ENCODE results near the gene ARMC9.

Gene ARMC9

DNA sequence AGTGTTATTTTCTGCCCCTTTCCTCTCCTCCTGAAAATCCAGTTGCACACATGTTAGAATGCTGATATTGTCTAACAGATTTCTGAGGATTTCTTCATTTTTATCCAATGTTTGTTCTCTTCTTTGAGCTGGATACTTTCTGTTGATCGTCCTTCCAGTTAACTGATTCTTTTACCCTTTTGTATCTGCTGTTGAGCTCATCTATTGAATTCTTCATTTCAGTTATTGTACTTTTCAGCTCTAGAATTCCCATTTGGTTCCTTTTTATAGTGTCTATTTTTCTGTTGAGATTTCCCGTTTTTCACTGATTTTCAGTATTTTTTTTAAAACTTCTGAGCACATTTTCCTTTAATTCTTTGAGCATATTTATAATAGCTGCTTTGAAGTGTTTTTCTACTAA, 119.1 kb downstream of the ARMC9 start:
- DNase-seq (ENCODE audit: low read depth): no peak

GRCh38 chr2:231318436-231318835, 120.0 kb downstream of the ARMC9 start:
- DNase-seq (ENCODE audit: low read depth): no peak

DNA sequence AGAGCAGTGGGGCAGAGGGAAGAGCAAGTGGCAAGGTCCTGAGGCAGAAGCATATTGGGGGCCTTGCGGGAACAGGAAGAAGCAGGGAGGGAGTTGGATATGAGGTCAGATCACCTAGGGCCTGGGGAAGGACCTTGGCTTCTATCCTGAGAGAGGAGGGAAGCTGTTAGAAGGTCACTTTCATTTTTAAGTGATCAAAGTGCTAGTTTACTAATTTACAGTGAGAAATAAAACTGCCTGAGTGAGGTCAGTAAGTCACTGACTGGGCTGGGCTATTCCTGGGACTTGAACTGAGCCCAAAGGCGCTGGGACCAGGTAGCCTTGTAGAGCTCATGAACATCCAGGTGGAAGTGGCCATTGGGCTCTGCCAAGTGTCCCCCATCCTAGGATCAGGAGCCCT, 120.5 kb downstream of the ARMC9 start:
- DNase-seq (ENCODE audit: low read depth): no peak

- no peak for DNase-seq (ENCODE audit: low read depth)
Observed at GRCh38 chr2:231319867-231320266, 121.4 kb downstream of the ARMC9 start.

GRCh38 chr2:231321021-231321420, 122.6 kb downstream of the ARMC9 start:
- DNase-seq (ENCODE audit: low read depth): no peak

DNA sequence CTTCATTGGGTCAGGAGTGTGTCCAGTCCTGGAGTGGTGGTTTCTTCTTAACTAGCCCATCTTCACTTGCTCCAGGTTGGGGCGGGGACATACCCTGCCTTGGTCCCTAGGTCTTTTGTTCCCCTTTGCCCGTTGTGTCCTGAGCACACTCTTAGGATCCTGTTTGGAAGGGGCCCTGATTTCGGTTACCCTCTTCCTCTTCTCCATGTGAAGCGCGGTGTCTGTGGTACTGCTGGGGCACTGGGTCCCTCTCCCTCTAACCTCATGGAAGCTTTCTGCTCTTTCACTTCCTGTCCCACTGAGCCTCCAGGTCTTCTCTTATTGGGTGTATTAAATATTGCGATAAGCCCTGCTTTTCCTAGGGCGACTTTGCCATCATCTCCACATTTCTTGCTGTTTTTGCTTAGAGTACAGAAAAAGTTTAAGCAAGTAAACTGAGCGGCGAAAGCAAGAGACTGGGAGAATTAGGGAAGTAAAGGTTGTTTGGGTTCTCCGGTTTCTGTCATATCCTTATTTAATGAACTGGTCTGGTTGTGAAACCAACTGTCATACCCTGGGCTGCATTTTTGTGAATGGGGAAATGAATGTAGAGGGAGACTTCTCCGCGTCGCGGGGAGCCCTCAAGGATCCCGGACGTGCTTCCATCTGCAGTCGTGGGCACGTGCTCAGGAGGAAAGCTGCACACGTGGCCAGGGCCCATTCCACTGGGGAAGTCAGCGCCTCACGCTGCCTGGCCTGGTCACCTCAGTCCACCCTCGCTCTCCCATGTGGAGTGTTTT, 123.3 kb downstream of the ARMC9 start:
- no peak for DNase-seq (ENCODE audit: low read depth)

DNA sequence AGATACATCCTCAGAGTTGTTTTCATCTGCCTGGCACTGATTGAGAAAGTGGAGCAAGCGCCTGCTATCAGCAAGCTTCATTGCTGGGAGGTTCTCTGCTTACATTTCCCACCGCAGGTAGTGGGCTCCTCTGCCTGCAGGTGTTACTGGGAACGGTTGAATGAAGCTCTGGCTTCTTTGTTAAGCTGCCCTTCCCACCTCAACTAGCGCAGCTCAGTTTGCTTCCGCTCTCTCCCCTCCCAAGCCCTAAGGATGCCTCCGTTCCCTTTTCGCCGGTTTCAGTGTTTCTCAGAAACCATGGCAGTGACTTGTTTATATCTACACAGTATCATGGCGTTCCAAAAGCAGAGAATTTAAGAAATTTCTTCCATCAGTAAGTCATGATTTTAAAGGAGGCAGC, 124.9 kb downstream of the ARMC9 start:
- no peak for DNase-seq (ENCODE audit: low read depth)

DNA sequence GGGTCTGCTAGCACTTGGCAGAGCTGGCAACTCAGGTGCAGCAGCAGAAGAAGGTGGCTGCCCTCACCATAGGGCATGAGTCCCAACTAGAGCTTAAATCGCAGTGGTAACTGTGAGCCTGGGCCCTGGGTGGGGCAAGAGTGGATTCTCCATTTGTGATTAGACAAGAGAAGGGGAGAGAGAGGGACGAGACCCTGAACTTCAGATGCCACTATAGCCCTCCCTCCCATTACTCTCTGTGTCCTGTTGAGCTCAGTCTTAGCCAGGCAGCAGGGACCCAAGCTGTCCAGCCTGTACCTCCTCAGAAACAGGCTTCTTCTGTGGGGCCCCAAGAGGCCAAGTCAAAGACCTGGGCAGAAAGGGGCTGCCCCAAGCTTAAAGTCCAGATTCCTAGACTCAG, 127.4 kb downstream of the ARMC9 start:
- no peak for DNase-seq (ENCODE audit: low read depth)

GRCh38 chr2:231326404-231326803, 128.0 kb downstream of the ARMC9 start:
- DNase-seq (ENCODE audit: low read depth): no peak

- DNase-seq (ENCODE audit: low read depth): no peak
Observed at GRCh38 chr2:231330311-231330710, 131.9 kb downstream of the ARMC9 start.

DNA sequence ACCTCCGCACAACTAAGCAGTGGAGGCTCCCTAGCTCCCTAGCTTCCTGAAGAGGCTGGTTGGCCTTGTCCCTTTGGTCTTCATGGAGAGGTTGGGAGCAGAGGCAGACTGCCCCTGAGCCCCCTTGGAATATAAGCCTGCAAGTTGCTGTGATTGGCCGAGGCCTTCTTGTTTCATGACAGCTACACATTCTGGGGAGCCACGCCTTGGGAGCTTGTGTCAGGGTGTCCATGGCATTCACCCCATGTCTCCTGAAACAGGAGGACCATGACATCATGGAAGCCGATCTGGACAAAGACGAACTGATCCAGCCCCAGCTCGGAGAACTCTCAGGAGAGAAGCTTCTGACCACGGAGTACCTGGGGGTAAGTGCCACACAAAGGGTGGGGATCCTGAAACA, 133.1 kb downstream of the ARMC9 start:
- DNase-seq (ENCODE audit: low read depth): no peak

- DNase-seq (ENCODE audit: low read depth): no peak
Observed at GRCh38 chr2:231332388-231332787, 134.0 kb downstream of the ARMC9 start.

GRCh38 chr2:231332872-231333500, 134.6 kb downstream of the ARMC9 start:
- no peak for DNase-seq (ENCODE audit: low read depth)

GRCh38 chr2:231334179-231334930, 135.9 kb downstream of the ARMC9 start:
- no peak for DNase-seq (ENCODE audit: low read depth)

DNA sequence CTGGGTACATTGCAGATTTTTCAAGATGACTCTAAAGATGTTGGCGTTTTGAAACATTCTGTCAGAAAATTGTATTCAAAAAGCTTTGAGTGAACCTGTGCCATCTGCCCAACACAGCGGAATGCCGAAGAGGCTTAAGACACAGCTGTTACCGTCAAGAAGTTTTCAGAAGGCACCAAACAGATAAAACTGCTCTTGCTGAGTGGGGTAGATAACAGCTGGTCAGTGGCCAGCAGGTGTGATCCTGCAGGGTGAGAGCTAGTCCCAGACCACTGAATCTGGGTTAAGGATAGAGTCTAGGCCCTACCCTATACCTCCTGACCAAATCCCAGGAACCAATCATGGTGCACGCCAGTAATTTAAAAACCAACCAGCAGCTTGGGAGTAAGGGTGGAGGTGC, 136.6 kb downstream of the ARMC9 start:
- no peak for DNase-seq (ENCODE audit: low read depth)

GRCh38 chr2:231335591-231335990, 137.2 kb downstream of the ARMC9 start:
- DNase-seq (ENCODE audit: low read depth): no peak

- DNase-seq (ENCODE audit: low read depth): no peak
Observed at GRCh38 chr2:231336236-231336635, 137.8 kb downstream of the ARMC9 start.

DNA sequence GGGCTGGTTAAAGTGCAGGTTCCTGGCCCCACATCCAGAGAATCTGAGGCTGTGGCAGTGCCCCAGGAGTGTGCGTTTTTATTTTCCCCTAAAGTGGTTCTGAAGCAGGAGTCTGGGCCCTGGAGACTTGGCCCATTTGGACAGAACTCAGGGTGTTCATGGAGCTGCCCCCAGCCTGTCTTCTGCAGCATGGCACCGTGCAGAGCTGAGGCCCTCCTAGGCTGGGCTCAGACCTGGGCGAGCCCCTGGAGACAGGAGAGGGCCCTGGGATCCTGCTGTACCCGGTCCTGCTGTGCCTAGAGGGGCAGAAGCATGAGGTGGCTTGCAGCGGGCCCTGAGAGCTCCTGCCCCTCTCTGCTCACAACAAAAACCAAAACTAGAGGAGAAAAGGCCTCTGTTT, 138.3 kb downstream of the ARMC9 start:
- DNase-seq (ENCODE audit: low read depth): no peak

DNA sequence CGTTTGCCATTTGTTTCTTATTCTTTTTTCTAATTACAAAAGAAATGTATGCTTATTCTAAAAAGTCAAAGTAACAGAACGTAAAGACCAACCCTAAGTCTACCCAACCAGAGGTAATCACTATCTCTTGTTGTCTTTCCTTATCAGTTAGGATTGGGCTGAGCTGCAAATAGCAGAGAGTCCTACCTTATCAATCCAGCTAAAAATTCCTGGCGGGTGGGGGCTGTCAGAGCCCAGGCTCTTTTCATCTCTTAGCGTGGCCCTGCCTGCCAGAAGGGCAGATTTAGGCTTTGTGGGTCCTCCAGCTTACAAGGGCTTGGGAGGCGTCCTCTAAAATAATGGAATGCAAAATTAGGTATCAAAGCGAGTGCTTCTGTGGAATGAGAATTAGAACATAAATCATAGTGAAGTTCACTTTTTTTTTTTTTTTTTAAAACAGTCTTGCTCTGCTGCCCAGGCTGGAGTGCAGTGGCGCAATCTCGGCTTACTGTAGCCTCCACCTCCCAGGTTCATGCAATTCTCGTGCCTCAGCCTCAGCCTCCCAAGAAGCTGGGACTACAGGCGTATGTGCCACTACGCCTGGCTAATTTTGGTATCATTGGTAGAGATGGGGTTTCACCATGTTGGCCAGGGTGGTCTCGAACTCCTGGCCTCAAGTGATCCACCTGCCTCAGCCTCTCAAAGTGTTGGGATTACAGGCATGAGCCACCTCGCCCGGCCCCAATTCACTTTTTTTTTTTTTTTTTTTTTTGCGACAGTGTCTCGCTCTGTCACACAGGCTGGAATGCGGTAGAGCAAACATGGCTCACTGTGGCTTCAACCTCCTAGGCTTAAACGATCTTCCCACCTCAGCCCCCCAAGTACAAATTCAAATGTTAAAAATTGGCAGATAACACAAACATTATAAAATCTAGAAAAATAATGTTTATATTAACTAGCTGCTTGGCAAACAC, 139.7 kb downstream of the ARMC9 start:
- no peak for DNase-seq (ENCODE audit: low read depth)

DNA sequence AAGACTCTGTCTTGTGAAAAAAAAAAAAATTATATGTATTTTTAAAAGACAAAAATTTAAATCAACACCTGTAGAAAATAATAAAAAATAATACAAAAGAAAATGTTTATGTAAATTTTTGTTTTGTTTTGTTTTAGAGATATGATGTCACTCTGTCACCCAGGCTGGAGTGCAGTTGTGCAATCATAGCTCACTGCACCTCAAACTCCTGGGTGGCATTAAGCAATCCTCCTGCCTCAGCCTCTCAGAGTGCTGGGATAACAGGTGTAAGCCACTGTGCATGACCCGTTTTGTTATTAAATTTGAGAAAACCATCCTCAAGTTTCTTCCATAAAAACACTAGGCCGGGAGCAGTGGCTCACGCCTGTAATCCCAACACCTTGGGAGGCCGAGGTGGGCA, 140.9 kb downstream of the ARMC9 start:
- no peak for DNase-seq (ENCODE audit: low read depth)

GRCh38 chr2:231341100-231341499, 142.7 kb downstream of the ARMC9 start:
- DNase-seq (ENCODE audit: low read depth): no peak

All from stimulated activated CD8-positive, alpha-beta memory T cell treated with anti-CD3 and anti-CD28 coated beads, Interleukin-12 subunit alpha, Interleukin-12 subunit beta, amount 100 ng/mL, for 4 hours (primary cell).